IPS-18c (cell line): ENCODE data around the gene MELTF.

Experiments used
- H3K4me3 ChIP-seq: 2 replicates; pipeline ENCODE4 v1.7.0; 2013; ENCODE audit warnings: low read depth, mild to moderate bottlenecking, low read length, moderate library complexity; ENCODE audit not compliant: insufficient read depth
- H3K9me3 ChIP-seq: one replicate; pipeline ENCODE4 v1.6.1; 2013; ENCODE audit warnings: mild to moderate bottlenecking, low read length, moderate library complexity; ENCODE audit not compliant: control insufficient read depth, insufficient read depth

Gene MELTF

GRCh38 chr3:197015790-197016736 is 13.6 kb downstream of the MELTF start:
- no peak overlapping the region for H3K4me3 ChIP-seq
- H3K9me3 ChIP-seq = no peaks in the 10 kb centered on the region

- H3K9me3 ChIP-seq = no peaks in the 10 kb centered on the region
- no peak overlapping the region for H3K4me3 ChIP-seq
Observed at GRCh38 chr3:197014942-197015575, 14.6 kb downstream of the MELTF start.

GRCh38 chr3:197014024-197014423 is 15.6 kb downstream of the MELTF start:
- no peaks in the 10 kb centered on the region for H3K9me3 ChIP-seq
- no peak overlapping the region for H3K4me3 ChIP-seq

DNA sequence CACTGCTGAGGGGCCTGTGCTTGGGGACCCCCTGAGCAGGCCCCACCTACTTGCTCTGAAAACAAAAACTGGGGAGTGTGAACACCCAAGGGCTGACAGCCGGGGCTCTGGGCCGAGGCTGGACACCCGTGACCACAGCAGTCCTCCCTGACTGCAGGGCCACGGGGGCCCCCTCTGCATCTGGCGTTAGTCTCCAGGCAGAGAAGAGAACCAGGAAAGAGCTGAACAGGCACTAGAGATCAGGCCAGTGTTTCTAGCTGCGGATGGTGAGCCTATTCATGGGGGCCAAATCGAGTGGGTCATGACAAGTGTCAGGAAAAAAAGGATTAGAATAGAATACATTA is 17.1 kb downstream of the MELTF start:
- H3K4me3 ChIP-seq = no peak overlapping the region

DNA sequence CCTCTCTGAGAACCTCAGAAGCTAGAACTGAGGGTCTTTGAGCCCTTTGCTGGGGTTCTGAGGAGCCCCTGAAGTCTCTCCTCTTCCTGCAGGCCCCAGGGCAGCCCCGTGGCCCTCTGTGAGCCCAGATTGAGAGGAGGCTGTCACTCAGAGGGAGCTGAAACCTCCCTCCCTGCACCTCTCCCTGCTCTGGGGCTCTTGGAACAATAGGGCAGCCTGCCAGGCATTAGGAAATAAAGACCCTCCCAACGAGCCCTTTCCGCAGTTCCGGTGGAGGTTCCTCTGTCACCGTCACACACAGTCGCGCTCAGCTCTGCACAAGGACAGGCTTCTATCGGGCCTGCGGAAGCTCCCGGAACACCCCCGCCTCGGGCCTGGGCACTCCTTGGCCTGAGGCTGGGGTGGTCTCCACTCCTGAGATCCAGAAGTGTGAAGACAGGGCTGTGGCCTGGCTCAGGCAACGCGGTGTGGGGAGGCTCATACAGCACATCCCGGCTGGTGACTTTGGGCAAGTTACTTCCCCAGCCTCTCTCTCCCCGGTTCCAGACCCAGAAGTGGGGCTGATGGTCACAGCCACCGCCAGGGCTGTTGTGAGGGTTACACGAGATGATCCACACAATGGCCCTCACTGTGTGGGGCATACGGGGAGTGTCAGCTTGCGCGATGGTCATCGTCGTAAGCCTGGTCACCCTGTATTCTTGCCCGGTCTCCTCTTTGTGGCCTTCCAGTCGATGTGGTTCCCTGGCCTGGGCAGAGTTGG is 17.7 kb downstream of the MELTF start:
- H3K9me3 ChIP-seq = no peaks in the 10 kb centered on the region
- H3K4me3 ChIP-seq = no peak overlapping the region

More for the DNA sequence above, 17.1 kb downstream of the MELTF start:
- H3K9me3 ChIP-seq = no peaks in the 10 kb centered on the region

DNA sequence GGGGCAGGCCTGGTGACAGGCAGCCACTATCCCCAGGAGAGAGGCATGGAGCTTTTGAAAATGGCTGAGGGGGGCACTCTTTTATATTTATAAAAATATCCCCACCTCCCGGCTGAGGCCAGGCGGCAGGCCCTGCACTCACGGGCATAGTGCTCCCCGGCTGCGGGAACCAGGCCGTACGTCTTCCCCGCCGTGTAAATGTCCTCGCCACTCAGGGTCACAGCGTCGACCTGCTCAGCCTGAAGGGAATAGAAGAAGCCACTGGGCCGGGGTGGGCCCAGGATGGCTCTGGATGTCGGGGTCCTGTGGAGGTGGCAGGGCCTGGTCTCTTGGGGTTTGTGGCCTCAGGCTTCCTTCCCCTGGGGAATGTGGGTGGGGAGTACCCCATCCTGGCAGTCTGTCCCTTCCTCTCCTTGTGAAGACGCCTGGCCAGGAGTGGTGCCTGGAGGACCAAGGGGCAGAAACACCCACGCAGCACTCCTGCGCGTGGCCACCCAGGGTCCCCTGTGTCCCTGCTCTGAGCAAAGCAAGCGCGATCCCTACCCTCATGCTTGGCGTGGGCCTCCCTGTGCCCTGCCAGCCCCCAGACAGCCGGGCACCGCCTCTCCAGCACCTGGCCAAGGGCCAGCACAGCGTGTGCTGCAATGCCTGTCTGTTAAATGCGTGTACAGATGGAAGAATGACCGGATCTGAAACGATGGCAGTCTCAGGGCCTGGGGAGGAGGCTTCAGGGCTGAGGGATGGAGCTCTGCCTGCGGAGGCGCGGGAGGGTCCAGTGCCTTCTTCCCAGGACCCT is 18.9 kb downstream of the MELTF start:
- no peak overlapping the region for H3K4me3 ChIP-seq
- no peaks in the 10 kb centered on the region for H3K9me3 ChIP-seq

DNA sequence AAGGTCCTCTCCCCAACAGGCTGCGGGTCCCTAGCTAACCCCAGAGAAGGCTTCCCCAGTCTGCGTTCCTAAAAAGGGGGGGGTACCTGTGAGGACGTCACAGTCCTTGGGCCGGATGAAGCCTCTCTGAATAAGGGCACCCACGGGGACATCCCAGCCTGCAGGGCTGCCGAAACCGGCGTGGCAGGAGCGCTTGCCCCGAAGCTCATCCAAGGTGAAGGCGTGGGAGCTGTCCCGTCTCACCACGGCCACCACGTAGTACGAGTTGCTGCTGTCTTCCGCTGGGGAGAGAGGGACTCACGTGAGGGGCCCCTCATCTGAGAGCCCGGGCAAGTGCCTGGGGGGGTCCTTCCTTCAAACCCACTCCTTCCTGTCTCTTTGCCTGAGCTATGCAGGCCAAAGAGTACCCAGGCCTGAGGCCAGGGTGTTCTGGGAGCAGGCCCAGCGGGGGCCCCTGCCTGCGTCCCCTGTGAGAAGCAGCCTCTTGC is 20.0 kb downstream of the MELTF start:
- no peaks in the 10 kb centered on the region for H3K9me3 ChIP-seq
- no peak overlapping the region for H3K4me3 ChIP-seq

GRCh38 chr3:197008436-197009209 is 21.0 kb downstream of the MELTF start:
- no peak overlapping the region for H3K4me3 ChIP-seq
- H3K9me3 ChIP-seq = no peaks in the 10 kb centered on the region

- Histone ChIP-seq H3K4me3 (no peak overlapping the region), H3K9me3 (no peaks in the 10 kb centered on the region)
Observed at GRCh38 chr3:197007953-197008352, 21.7 kb downstream of the MELTF start.

DNA sequence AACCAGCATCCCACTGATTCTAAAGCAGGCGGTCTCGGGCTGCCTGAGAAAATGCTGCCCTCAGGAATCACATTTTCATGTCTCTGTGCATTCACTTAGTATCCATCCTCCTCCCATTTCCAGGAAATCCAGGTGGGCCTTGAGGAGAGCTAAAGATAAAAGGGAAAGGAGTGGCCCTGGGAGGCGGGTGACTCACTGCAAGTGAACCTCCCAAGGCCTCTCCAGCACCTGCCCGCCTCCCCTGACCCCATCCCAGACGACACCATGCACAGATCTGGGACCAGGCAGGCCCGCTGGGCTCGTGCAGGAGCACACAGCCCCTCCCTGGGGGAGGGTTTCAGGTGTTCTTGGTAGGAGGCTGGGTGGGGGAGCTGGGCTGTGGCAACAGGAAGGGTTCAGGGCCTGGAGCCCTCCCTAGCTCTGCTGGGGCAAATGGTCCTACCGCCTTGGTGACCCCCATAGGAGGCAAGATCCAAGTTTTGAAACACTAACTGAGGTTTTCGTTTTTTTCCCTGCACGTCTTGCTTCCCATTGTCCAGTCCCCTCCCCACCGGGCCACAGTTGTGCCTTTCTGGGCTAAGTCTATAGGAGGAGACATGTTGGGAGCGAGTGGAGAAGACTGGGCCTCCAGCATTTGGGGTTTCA is 22.2 kb downstream of the MELTF start:
- H3K9me3 ChIP-seq = no peaks in the 10 kb centered on the region
- H3K4me3 ChIP-seq = no peak overlapping the region

- Histone ChIP-seq H3K4me3 (no peak overlapping the region), H3K9me3 (no peaks in the 10 kb centered on the region)
Observed at GRCh38 chr3:197006860-197007259, 22.8 kb downstream of the MELTF start.

DNA sequence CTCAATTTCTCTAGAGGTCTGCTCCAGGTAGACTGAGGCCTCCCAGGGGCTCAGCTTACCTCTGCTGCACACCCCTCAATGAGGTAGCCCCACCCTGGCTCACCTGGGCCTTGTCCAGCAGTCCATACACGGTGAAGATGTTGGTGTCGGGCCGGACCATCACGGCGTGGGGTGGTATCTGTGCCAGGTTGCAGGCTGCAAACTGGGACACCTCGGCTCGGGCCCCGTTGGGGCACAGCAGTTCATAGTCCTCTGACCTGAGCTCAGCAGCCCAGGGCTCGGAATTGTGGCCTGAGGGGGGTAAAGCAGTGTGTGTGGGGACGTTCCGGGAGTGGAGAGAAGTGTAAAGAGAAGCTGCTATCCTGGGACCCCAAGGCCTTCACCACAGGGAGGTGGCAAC is 23.2 kb downstream of the MELTF start:
- H3K9me3 ChIP-seq = no peaks in the 10 kb centered on the region
- no peak overlapping the region for H3K4me3 ChIP-seq

DNA sequence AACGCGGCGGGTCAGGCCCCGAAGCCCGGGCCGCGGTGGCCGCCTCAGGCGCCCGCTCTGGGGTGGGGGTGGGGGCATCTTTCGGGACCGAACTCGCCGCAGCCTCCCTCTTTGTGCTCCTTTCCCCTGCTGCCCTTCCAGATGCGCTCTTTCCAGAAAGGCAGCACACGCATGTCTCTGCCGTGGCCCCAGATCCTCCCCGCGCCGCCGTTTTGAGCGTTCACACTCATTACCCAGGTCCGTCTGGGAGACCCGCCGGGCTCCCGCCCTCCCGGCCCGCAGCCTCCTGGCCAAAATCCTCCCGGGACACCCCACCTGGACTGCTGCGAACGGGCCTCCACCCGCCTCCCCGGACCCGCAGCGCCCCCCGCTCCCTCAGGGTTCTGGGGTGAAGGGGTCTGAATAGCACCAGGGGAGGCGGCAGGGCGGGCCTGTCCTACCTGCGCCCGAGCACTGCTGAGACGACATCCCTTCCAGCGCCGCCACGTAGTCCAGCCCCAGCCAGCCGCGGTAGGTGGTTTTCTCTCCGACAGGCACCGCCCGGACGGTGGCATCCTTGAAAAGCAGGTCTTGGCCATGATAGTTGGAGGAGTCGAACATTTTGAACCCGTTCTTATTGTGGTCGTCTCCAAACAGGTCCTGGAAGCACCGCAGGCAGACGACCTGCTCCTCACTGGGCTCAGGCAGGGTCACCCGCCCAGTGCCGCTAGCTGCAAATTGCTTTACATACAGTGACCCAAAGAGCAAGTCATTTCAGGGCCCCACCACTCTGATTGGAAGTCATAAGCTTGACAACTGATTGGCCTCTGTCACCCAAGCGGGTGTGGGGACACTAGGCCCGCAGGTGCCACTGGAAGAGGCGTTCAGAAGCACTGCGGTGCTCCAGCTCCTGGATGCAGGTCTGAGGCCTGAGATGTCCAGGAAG is 25.9 kb downstream of the MELTF start:
- peak overlapping the region; percentile 50; the same call in 1 of the 2 replicates for H3K4me3 ChIP-seq
- no peaks in the 10 kb centered on the region for H3K9me3 ChIP-seq

GRCh38 chr3:197002701-197003454 is 26.7 kb downstream of the MELTF start:
- Histone ChIP-seq H3K9me3 (no peaks in the 10 kb centered on the region), H3K4me3 (peak overlapping the region; percentile 50; the same call in 1 of the 2 replicates)
